IMR-90 (cell line): ENCODE results near the gene TRIM63. TPM values are rescaled to one million over a fixed set of nuclear protein-coding genes. Genes with fewer than 3 reads are reported as not detected.

ENCODE experiments used
- ATAC-seq: fragments of 200-7000 bp; cut with Tn5 transposase; 2 replicates; pipeline ENCODE4 v1.9.1; 2020; ENCODE audit warnings: low read depth, mild to moderate bottlenecking, moderate library complexity
- BruUV-seq: library from RNA; stranded (reverse); fragments of 400-500 nt; replicated peaks from 2 replicates; lab custom pipeline; 2021; lab: Mats Ljungman, UMichigan
- CTCF ChIA-PET: fragments of 300-600 bp; formaldehyde crosslinking; extraction: SDS; loops from one replicate; lab custom pipeline; 2021; ENCODE audit warnings: antibody characterized with exemption; lab: Yijun Ruan, JAX
- POLR2A ChIA-PET: fragments of 300-600 bp; sonication (Branson Sonifier 250); formaldehyde crosslinking; loops from one replicate; lab custom pipeline; 2022; ENCODE audit warnings: antibody characterized with exemption; ENCODE audit not compliant: unreplicated experiment; lab: Charles Lee
- DNase-seq: peaks from one replicate; pipeline ENCODE4 v3.0.0; 2013
- H2AFZ ChIP-seq: replicated peaks from 2 replicates; pipeline ENCODE3; 2013; ENCODE audit warnings: low read length, mild to moderate bottlenecking; ENCODE audit not compliant: poor library complexity
- H2AK5ac ChIP-seq: 2 replicates; pipeline ENCODE4 v1.6.1; 2013; ENCODE audit warnings: low read depth, low read length, inconsistent platforms
- H2AK9ac ChIP-seq: replicated peaks from 2 replicates; pipeline ENCODE3; 2013; ENCODE audit warnings: mild to moderate bottlenecking, low read depth, low read length, moderate library complexity; ENCODE audit not compliant: poor library complexity
- H2BK120ac ChIP-seq: 2 replicates; pipeline ENCODE4 v1.6.1; 2013; ENCODE audit warnings: low read depth, low read length, inconsistent platforms
- H2BK15ac ChIP-seq: 3 replicates; pipeline ENCODE4 v1.6.1; 2013; ENCODE audit warnings: low read depth, low read length, inconsistent platforms
- H2BK20ac ChIP-seq: 2 replicates; pipeline ENCODE4 v1.6.1; 2013; ENCODE audit warnings: low read depth, mild to moderate bottlenecking, inconsistent platforms, low read length, moderate library complexity
- H2BK5ac ChIP-seq: 2 replicates; pipeline ENCODE4 v1.6.1; 2013; ENCODE audit warnings: mild to moderate bottlenecking, low read depth, low read length, inconsistent platforms; ENCODE audit not compliant: poor library complexity, severe bottlenecking
- H3K14ac ChIP-seq: replicated peaks from 2 replicates; pipeline ENCODE4 v1.6.1; 2013; ENCODE audit warnings: low read depth, low read length, inconsistent platforms
- H3K18ac ChIP-seq: 2 replicates; pipeline ENCODE4 v1.6.1; 2013; ENCODE audit warnings: low read depth, low read length, control low read depth
- H3K23ac ChIP-seq: 2 replicates; pipeline ENCODE4 v1.6.1; 2013; ENCODE audit warnings: low read depth, low read length, inconsistent platforms
- H3K27ac ChIP-seq: 2 replicates; pipeline ENCODE4 v1.5.1; 2013; ENCODE audit warnings: mild to moderate bottlenecking, control low read depth, low read length; ENCODE audit not compliant: insufficient read depth
- H3K27me3 ChIP-seq: 2 replicates; pipeline ENCODE4 v1.6.1; 2013; ENCODE audit warnings: low read length; ENCODE audit not compliant: control insufficient read depth, insufficient read depth
- H3K36me3 ChIP-seq: 2 replicates; pipeline ENCODE4 v1.6.1; 2013; ENCODE audit warnings: low read length, mixed read lengths; ENCODE audit not compliant: control insufficient read depth, insufficient read depth
- H3K4ac ChIP-seq: 2 replicates; pipeline ENCODE4 v1.6.1; 2013; ENCODE audit warnings: low read depth, low read length, inconsistent platforms
- H3K4me1 ChIP-seq: 2 replicates; pipeline ENCODE4 v1.6.1; 2013; ENCODE audit warnings: low read length, mixed read lengths; ENCODE audit not compliant: control insufficient read depth, insufficient read depth
- H3K4me2 ChIP-seq: 2 replicates; pipeline ENCODE4 v1.6.1; 2013; ENCODE audit warnings: low read depth, mild to moderate bottlenecking, control low read depth, low read length, moderate library complexity
- H3K4me3 ChIP-seq: 2 replicates; pipeline ENCODE4 v1.5.1; 2013; ENCODE audit warnings: low read depth, mild to moderate bottlenecking, control low read depth, low read length, moderate library complexity; ENCODE audit not compliant: insufficient read depth
- H3K56ac ChIP-seq: 2 replicates; pipeline ENCODE4 v1.6.1; 2013; ENCODE audit warnings: low read length, inconsistent platforms; ENCODE audit not compliant: insufficient read depth; ENCODE audit errors: extremely low read depth
- H3K79me1 ChIP-seq, 2 experiments: 2 replicates each; pipeline ENCODE4 v1.6.1; 2013; ENCODE audit warnings: low read length in 2 of 2, inconsistent platforms in 1 of 2, low read depth in 1 of 2
- H3K9ac ChIP-seq: 2 replicates; pipeline ENCODE4 v1.6.1; 2013; ENCODE audit warnings: low read depth, low read length, control low read depth
- H3K9me1 ChIP-seq: 2 replicates; pipeline ENCODE4 v1.6.1; 2013; ENCODE audit warnings: low read length, inconsistent platforms; ENCODE audit not compliant: insufficient read depth
- H3K9me3 ChIP-seq: 2 replicates; pipeline ENCODE4 v1.6.1; 2013; ENCODE audit warnings: low read length; ENCODE audit not compliant: control insufficient read depth, insufficient read depth
- H4K20me1 ChIP-seq: 2 replicates; pipeline ENCODE4 v1.6.1; 2013; ENCODE audit warnings: low read length, inconsistent platforms; ENCODE audit not compliant: insufficient read depth
- H4K5ac ChIP-seq: 2 replicates; pipeline ENCODE4 v1.6.1; 2013; ENCODE audit warnings: mild to moderate bottlenecking, low read depth, low read length, control low read depth
- H4K8ac ChIP-seq, 2 experiments: 2 replicates each; pipeline ENCODE4 v1.6.1; 2013; ENCODE audit warnings: low read depth in 2 of 2, low read length in 2 of 2, control low read depth in 1 of 2, inconsistent platforms in 1 of 2
- H4K91ac ChIP-seq: 2 replicates; pipeline ENCODE4 v1.6.1; 2013; ENCODE audit warnings: low read depth, low read length, inconsistent platforms; ENCODE audit not compliant: insufficient read depth
- BHLHE40 ChIP-seq: fragments of 150-350 bp; IDR thresholded peaks from 2 replicates; pipeline ENCODE4 v1.6.1; 2016; ENCODE audit warnings: mild to moderate bottlenecking, low read depth, low read length
- CHD1 ChIP-seq: IDR thresholded peaks from 2 replicates; pipeline ENCODE4 v1.6.1; 2012; ENCODE audit warnings: low read depth, low read length, improper control_type of control experiment
- CTCF ChIP-seq: conservative IDR thresholded peaks from 2 replicates; pipeline ENCODE4 v1.5.1; 2012; ENCODE audit warnings: mild to moderate bottlenecking, low read depth, low read length, improper control_type of control experiment
- FOS ChIP-seq: fragments of 150-350 bp; IDR thresholded peaks from 2 replicates; pipeline ENCODE4 v1.6.1; 2016; ENCODE audit warnings: low read depth, low read length
- MAFK ChIP-seq: IDR thresholded peaks from 2 replicates; pipeline ENCODE4 v1.6.1; 2012; ENCODE audit warnings: low read depth, low read length, improper control_type of control experiment
- MAZ ChIP-seq: IDR thresholded peaks from 2 replicates; pipeline ENCODE4 v1.6.1; 2012; ENCODE audit warnings: low read depth, mild to moderate bottlenecking, low read length, improper control_type of control experiment, moderate library complexity, borderline replicate concordance
- MXI1 ChIP-seq: IDR thresholded peaks from 2 replicates; pipeline ENCODE4 v1.6.1; 2012; ENCODE audit warnings: low read depth, mild to moderate bottlenecking, low read length, moderate library complexity, borderline replicate concordance
- NFE2L2 ChIP-seq: fragments of 150-350 bp; IDR thresholded peaks from 2 replicates; pipeline ENCODE4 v1.6.1; 2016; ENCODE audit warnings: low read depth, mild to moderate bottlenecking, low read length
- POLR2A ChIP-seq: IDR thresholded peaks from 2 replicates; pipeline ENCODE4 v1.6.1; 2012; ENCODE audit warnings: mild to moderate bottlenecking, low read depth, low read length
- RAD21 ChIP-seq: IDR thresholded peaks from 2 replicates; pipeline ENCODE4 v1.6.1; 2012; ENCODE audit warnings: low read length, improper control_type of control experiment
- RCOR1 ChIP-seq: IDR thresholded peaks from 2 replicates; pipeline ENCODE4 v1.6.1; 2012; ENCODE audit warnings: mild to moderate bottlenecking, low read length, improper control_type of control experiment; ENCODE audit not compliant: insufficient replicate concordance
- RFX5 ChIP-seq: IDR thresholded peaks from 2 replicates; pipeline ENCODE4 v1.8.0; 2012; ENCODE audit warnings: low read depth, mild to moderate bottlenecking, low read length, moderate library complexity
- SMC3 ChIP-seq: fragments of 150-350 bp; IDR thresholded peaks from 2 replicates; pipeline ENCODE4 v1.6.1; 2016; ENCODE audit warnings: low read depth, mild to moderate bottlenecking, antibody characterized with exemption, low read length, moderate library complexity
- USF2 ChIP-seq: fragments of 150-350 bp; IDR thresholded peaks from 2 replicates; pipeline ENCODE4 v1.6.1; 2017; ENCODE audit warnings: mild to moderate bottlenecking, antibody characterized with exemption, low read length, low read depth
- WGBS, 2 experiments: methylation state at CpG; one replicate each; pipeline versions ENCODE4 v1.1.5 to v1.1.7; 2013; ENCODE audit warnings: missing lambda C conversion rate in 2 of 2; ENCODE audit not compliant: insufficient read length in 1 of 2; ENCODE audit errors: extremely low coverage in 2 of 2; 5-methylcytosine and 5-hydroxymethylcytosine counted together
- dilution Hi-C: fragments of 300-500 bp; cut with HindIII; formaldehyde crosslinking; loops from one replicate; pipeline ENCODE4 v1.14.3; 2018; ENCODE audit warnings: low sequenced_read_pairs; ENCODE audit not compliant: unreplicated experiment
- in situ Hi-C: fragments of 300-500 bp; cut with MboI; formaldehyde crosslinking; loops from 3 replicates; pipeline ENCODE4 v1.14.3; 2019; ENCODE audit warnings: low sequenced_read_pairs, inconsistent platforms, mixed read lengths
- intact Hi-C: fragments of 100-400 bp; cut with micrococcal nuclease; formaldehyde crosslinking; loops from 2 replicates; pipeline ENCODE4 v1.10.0; 2022
- polyA plus RNA-seq, 3 experiments: library from polyadenylated mRNA; depleted of rRNA; stranded (reverse); fragments of >200 nt; gene quantifications; 2 replicates each; pipeline ENCODE4 v1.2.3, GENCODE V29; 2012; ENCODE audit warnings: low replicate concordance in 1 of 3
- total RNA-seq: library from RNA; depleted of rRNA; stranded (reverse); fragments of >200 nt; gene quantifications from 2 replicates; pipeline ENCODE4 v1.2.3, GENCODE V29; 2012

The TRIM63 gene
- total and polyA plus RNA-seq, 2 of the 4 experiments (the other 2 are of a cell fraction): not detected

- Histone ChIP-seq H3K36me3 (no peaks in the 10 kb centered on the region), H3K14ac (no peak overlapping the region), H3K4ac (no peak overlapping the region), H2AK9ac (no peak overlapping the region), H2AFZ (no peak overlapping the region), H3K4me1 (no peaks in the 10 kb centered on the region), H2BK15ac (no peak overlapping the region), H4K20me1 (no peaks in the 10 kb centered on the region), H3K9ac (no peak overlapping the region), H3K4me2 (no peak overlapping the region), H2BK20ac (no peak overlapping the region), H4K91ac (no peak overlapping the region), H3K23ac (no peak overlapping the region), H2AK5ac (no peak overlapping the region), H3K79me1 (no peaks in the 10 kb centered on the region), H3K4me3 (no peak overlapping the region), H2BK120ac (no peak overlapping the region), H3K27me3 (peaks cover 70% of the 10 kb centered on the region), H2BK5ac (no peak overlapping the region), H3K27ac (no peak overlapping the region), H3K56ac (no peak overlapping the region), H3K9me3 (no peaks in the 10 kb centered on the region), H4K5ac (no peak overlapping the region), H3K9me1 (no peaks in the 10 kb centered on the region), H4K8ac (no peak overlapping the region), H3K18ac (no peak overlapping the region)
- in situ Hi-C loops (no loop called here), intact Hi-C loops (no loop called here), dilution Hi-C loops (no loop called here)
- CTCF ChIA-PET: interaction anchor here (0.6 kb wide), 1 partner anchor 11 kb away, joined by 3 read pairs; no protein-coding TSS in a partner anchor
- 22% methylated on average over 4 of the region's 15 CpGs; no CpG with 5 or more reads in 1 of the 2 experiments for WGBS, 2 experiments
- TF ChIP-seq CHD1 (no peak), POLR2A (no peak), RFX5 (no peak), RAD21 (no peak), MXI1 (no peak), USF2 (no peak), NFE2L2 (no peak), BHLHE40 (no peak), FOS (no peak), SMC3 (no peak), MAZ (no peak), RCOR1 (no peak), CTCF (no peak), MAFK (no peak)
- no TSS peak for BruUV-seq
- POLR2A ChIA-PET: no interaction called here
- no peak for ATAC-seq
- no peak for DNase-seq
Measured at GRCh38 chr1:26066160-26066559, 1.3 kb downstream of the TRIM63 start.
